NCI-H460 (cell line): ENCODE measurements around the gene GRIK4. TPM values are rescaled to one million over a fixed set of nuclear protein-coding genes. Genes with fewer than 3 reads are reported as not detected.
A peak's percentile ranks its signal among the peaks of the same experiment; 100 is the strongest.

ENCODE experiments used
- DNase-seq: peaks from one replicate; pipeline ENCODE4 v3.0.0-alpha.2; 2016; ENCODE audit warnings: low read depth; ENCODE audit errors: extremely low read depth
- total RNA-seq: library from RNA; depleted of rRNA; stranded (reverse); fragments of >200 nt; shearing (Covaris generic); gene quantifications from 2 replicates; pipeline ENCODE4 v1.2.3, GENCODE V29; 2014

GRIK4 gene
- total RNA-seq, 1 experiment from 2014 or later, result not detected

- no peak for DNase-seq
These were observed 445.4 kb downstream of the GRIK4 start for GRCh38 chr11:120956710-120957495.

GRCh38 chr11:120958185-120958584 is 446.6 kb downstream of the GRIK4 start:
- no peak for DNase-seq

- no peak for DNase-seq
These were observed 447.6 kb downstream of the GRIK4 start for GRCh38 chr11:120959189-120959588.

- DNase-seq, result no peak
These were observed 453.3 kb downstream of the GRIK4 start for GRCh38 chr11:120964857-120965256.

GRCh38 chr11:120966840-120967239 is 455.3 kb downstream of the GRIK4 start:
- DNase-seq, result no peak

GRCh38 chr11:120969993-120970392 is 458.4 kb downstream of the GRIK4 start:
- DNase-seq, result no peak

GRCh38 chr11:120971825-120972224 is 460.3 kb downstream of the GRIK4 start:
- DNase-seq, result no peak

GRCh38 chr11:120972621-120973020 is 461.1 kb downstream of the GRIK4 start:
- DNase-seq, result no peak

- no peak for DNase-seq
These were observed 462.0 kb downstream of the GRIK4 start for GRCh38 chr11:120973501-120973900.

- DNase-seq, result no peak
These were observed 462.9 kb downstream of the GRIK4 start for GRCh38 chr11:120974466-120974865.

- DNase-seq, result no peak
These were observed 463.4 kb downstream of the GRIK4 start for GRCh38 chr11:120974965-120975364.

GRCh38 chr11:120977266-120978137 is 466.0 kb downstream of the GRIK4 start:
- DNase-seq, result no peak

- no peak for DNase-seq
These were observed 467.2 kb downstream of the GRIK4 start for GRCh38 chr11:120978701-120979100.

GRCh38 chr11:120985718-120986569 is 474.4 kb downstream of the GRIK4 start:
- peak; percentile 7 for DNase-seq

GRCh38 chr11:120988603-120989002 is 477.1 kb downstream of the GRIK4 start:
- DNase-seq, result no peak

- no peak for DNase-seq
These were observed 480.5 kb downstream of the GRIK4 start for GRCh38 chr11:120991830-120992686.

- no peak for DNase-seq
These were observed 482.7 kb downstream of the GRIK4 start for GRCh38 chr11:120994091-120994859.

GRCh38 chr11:120995184-120995583 is 483.6 kb downstream of the GRIK4 start:
- DNase-seq, result no peak

GRCh38 chr11:120996973-120997372 is 485.4 kb downstream of the GRIK4 start:
- no peak for DNase-seq
